ENCODE data around the gene TVP23B. TPM values are rescaled to one million over a fixed set of nuclear protein-coding genes. Genes with fewer than 3 reads are reported as not detected.
A peak's percentile ranks its signal among the peaks of the same experiment; 100 is the strongest.
"Not testable (repeated sequence)": the region's sequence is repeated elsewhere in the genome, so short reads cannot be mapped to it uniquely, and the experiment has no call there.

The TVP23B gene
- polyA plus RNA-seq, 1 experiment: 58.9 TPM

DNA sequence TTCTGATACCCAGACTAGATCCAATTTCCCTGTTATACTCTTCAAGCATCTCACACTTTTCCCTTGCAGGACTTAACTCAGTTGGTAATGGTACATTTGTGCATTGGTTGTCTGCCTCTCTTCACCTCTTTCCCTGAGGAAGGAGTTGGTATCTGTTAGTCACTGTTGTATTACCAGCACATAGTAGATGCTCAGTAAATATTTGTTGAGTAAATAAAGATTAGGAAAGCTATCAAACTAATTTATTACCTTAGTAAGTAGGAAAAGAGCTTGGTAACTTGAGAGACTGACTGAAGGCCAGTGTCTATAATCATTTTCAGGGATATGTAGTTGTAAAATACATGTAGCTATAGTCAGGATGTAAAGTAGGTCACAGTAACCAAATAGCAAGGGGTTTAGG, 15.9 kb downstream of the TVP23B start:
- POLR2A ChIA-PET; H3K27me3 ChIP-seq (ENCODE audit: control insufficient read depth, insufficient read depth, low read length): not testable (repeated sequence)

DNA sequence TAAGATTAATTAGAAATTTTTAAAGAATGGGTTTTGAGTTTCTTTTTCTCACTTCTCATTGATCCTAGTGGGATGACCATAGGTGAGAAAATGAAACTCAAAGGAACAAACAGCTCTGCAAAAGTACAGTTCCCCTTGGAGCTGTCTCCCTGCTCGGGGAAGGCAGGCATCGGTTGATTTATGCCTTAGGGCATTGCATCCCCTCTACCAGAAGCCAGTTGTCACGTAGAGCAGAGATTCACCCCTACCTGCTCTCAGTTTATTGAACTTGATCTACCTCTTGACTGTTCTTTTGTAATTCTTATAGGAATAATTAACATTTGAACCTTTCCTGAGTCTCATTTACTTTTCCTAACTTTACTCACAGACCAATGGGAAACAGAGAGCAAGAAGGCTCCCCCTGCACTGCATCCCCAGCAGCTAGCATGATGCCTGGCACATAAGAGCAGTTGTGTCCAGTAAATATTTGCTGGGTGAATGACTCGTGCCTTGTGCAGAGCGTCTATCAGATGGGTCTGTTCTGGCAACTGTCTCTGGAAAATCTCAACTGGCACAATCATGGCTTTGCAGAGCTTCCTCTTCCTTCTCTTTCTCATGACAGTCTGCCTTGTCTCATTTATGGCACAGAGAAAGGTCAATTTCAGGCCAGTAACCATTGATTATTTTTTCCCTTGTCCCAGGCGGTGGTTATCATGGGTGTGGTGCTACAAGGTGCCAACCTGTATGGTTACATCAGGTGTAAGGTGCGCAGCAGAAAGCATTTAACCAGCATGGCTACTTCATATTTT, 22.7 kb downstream of the TVP23B start:
- H3K9me3 ChIP-seq (ENCODE audit: control insufficient read depth, insufficient read depth, low read length); H3K27ac ChIP-seq (ENCODE audit: low read depth, low read length); H3K27me3 ChIP-seq (ENCODE audit: control insufficient read depth, insufficient read depth, low read length); CTCF ChIA-PET; DNase-seq (ENCODE audit: low read depth, low spot score); H3K4me3 ChIP-seq (ENCODE audit: low read depth, low read length); POLR2A ChIA-PET: not testable (repeated sequence)

More for the DNA sequence above, 15.9 kb downstream of the TVP23B start:
- H3K4me3 ChIP-seq (ENCODE audit: low read depth, low read length); H3K9me3 ChIP-seq (ENCODE audit: control insufficient read depth, insufficient read depth, low read length); CTCF ChIA-PET; H3K27ac ChIP-seq (ENCODE audit: low read depth, low read length); DNase-seq (ENCODE audit: low read depth, low spot score): not testable (repeated sequence)

DNA sequence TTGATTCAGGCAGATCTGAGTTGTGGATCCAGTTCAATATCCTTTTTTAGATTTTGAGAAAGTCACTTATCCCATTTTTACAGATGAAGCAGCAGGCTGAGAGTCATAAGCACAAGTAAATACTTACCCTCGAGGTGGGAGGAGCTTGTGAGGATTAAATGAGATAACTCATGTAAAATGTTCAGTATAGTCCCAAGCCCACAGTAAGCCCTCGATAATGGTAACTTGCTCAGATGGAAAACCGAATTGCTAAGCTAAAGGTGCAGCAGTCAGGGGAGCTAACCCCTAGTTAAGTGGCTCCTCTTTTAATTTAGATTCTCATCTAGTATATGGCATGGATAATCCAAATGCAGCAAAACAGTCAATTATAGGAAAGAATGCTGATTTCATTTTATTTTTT, 34.9 kb downstream of the TVP23B start:
- DNase-seq (ENCODE audit: low read depth, low spot score); H3K27me3 ChIP-seq (ENCODE audit: control insufficient read depth, insufficient read depth, low read length); H3K4me3 ChIP-seq (ENCODE audit: low read depth, low read length); CTCF ChIA-PET; H3K27ac ChIP-seq (ENCODE audit: low read depth, low read length); POLR2A ChIA-PET; H3K9me3 ChIP-seq (ENCODE audit: control insufficient read depth, insufficient read depth, low read length): not testable (repeated sequence)

DNA sequence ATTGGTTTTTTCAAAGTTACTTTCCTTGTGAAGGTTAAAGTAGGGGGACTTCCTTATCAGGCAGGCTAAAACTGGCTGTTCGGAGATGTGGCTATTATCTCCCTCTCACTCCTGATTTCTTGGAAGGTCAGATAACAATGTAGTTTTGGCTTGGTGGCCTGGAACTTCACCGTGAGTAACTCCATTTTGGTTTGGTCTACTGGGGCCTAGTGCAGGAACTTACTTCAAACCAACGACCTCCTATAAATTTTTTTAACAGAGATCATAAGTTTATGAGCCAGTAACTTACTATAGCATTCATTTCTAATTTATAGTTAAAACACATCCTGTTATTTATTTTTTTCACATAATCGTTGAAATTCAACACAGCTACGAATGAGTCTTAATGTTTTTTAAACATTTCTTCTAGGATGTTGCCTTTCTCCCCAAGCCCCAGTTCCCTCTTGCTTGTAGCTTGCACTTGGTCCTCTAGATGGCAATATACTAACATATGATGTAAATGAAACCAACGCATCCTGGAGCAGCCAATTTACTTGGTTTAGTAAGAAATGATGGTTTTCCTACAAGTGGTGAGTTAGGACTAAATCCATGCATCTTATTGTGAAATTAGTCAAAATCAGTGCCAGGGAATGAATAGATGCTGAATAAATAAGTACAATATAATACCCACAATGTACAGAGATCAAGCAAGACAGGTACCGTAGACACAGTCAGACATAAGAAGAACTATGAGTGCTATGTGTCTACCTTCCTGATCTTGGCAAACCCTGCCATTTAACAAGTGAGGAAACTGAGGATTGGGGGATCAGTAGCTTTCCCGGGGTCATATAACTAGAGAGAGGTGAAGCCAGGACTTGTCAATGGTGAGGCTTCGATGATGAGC, 35.7 kb downstream of the TVP23B start:
- H3K27ac ChIP-seq (ENCODE audit: low read depth, low read length); H3K9me3 ChIP-seq (ENCODE audit: control insufficient read depth, insufficient read depth, low read length); H3K27me3 ChIP-seq (ENCODE audit: control insufficient read depth, insufficient read depth, low read length); CTCF ChIA-PET; H3K4me3 ChIP-seq (ENCODE audit: low read depth, low read length); POLR2A ChIA-PET: not testable (repeated sequence)
- DNase-seq (ENCODE audit: low read depth, low spot score): peak; percentile 58
- TF ChIP-seq, protein P1, sequence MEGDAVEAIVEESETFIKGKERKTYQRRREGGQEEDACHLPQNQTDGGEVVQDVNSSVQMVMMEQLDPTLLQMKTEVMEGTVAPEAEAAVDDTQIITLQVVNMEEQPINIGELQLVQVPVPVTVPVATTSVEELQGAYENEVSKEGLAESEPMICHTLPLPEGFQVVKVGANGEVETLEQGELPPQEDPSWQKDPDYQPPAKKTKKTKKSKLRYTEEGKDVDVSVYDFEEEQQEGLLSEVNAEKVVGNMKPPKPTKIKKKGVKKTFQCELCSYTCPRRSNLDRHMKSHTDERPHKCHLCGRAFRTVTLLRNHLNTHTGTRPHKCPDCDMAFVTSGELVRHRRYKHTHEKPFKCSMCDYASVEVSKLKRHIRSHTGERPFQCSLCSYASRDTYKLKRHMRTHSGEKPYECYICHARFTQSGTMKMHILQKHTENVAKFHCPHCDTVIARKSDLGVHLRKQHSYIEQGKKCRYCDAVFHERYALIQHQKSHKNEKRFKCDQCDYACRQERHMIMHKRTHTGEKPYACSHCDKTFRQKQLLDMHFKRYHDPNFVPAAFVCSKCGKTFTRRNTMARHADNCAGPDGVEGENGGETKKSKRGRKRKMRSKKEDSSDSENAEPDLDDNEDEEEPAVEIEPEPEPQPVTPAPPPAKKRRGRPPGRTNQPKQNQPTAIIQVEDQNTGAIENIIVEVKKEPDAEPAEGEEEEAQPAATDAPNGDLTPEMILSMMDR (IDR thresholded peaks at IDR 0.05; ENCODE audit: low read depth, low read length): peak; percentile 58

DNA sequence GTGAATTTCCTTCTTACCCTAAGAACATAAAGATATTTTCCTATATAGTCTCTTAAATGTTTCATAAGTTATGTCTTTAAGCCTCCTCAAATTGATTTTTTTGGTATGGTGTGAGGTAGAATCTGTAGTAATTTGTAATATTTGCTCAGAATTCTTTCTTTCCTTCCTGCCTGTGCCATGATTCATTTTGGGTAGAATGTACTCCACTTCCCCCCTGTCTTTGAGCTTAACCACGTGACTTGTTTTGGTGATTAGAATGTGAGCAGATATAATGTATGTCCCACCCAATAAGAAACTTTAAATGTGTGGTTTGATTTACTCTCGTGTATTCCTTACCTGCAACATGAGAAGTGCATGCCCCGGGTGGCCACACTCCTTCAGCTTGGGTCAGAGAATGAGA, 40.4 kb downstream of the TVP23B start:
- H3K27me3 ChIP-seq (ENCODE audit: control insufficient read depth, insufficient read depth, low read length); POLR2A ChIA-PET; H3K9me3 ChIP-seq (ENCODE audit: control insufficient read depth, insufficient read depth, low read length); DNase-seq (ENCODE audit: low read depth, low spot score); H3K4me3 ChIP-seq (ENCODE audit: low read depth, low read length); H3K27ac ChIP-seq (ENCODE audit: low read depth, low read length); CTCF ChIA-PET: not testable (repeated sequence)

DNA sequence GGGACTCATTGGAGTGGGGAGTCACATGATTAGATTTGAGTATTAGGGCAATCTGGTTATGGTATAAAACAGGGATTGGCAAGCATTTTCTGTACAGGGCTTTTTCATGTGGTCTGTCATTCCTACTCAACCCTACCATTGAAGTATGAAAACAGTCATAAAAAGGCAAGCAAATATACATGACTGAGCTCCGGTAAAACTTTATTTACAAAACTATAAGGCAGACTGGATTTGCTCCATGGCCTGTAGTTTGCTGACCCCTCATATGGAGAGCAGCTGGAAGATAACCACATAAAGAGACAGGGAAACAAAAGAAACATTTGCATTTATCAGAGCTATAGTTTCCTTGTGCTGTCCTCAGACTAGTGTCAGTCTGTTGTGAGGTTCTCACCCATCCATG, 46.6 kb downstream of the TVP23B start:
- H3K27me3 ChIP-seq (ENCODE audit: control insufficient read depth, insufficient read depth, low read length); H3K4me3 ChIP-seq (ENCODE audit: low read depth, low read length); H3K9me3 ChIP-seq (ENCODE audit: control insufficient read depth, insufficient read depth, low read length); POLR2A ChIA-PET; DNase-seq (ENCODE audit: low read depth, low spot score); CTCF ChIA-PET; H3K27ac ChIP-seq (ENCODE audit: low read depth, low read length): not testable (repeated sequence)

DNA sequence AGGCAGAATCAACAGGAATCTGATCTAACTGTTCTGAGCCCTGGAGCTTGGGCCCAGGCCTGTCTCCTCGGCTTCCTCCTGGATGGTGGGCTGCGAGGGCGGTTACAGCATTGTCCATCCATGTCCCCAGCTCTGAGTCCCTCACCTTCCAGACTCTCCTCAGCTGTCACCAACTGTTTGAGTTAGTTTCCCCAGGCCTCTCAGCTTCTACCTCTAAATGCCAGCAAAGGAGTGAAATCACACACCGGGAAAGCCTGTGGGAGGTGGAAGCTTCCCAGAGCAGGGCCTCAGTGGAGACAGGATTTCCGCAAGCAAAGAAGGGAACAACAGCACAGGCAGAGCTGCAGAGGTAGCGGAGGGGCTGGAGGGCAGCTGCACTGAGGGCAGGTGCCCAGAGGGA, 67.5 kb downstream of the TVP23B start:
- TF ChIP-seq, protein P1 (IDR thresholded peaks at IDR 0.05; ENCODE audit: low read depth, low read length): no peak
- Histone ChIP-seq H3K9me3 (ENCODE audit: control insufficient read depth, insufficient read depth, low read length) (no peaks in the 10 kb centered on the region), H3K27ac (ENCODE audit: low read depth, low read length) (no peak overlapping the region), H3K27me3 (ENCODE audit: control insufficient read depth, insufficient read depth, low read length) (no peaks in the 10 kb centered on the region), H3K4me3 (ENCODE audit: low read depth, low read length) (no peak overlapping the region)
- DNase-seq (ENCODE audit: low read depth, low spot score): no peak
- ChIA-PET POLR2A (no interaction called here), CTCF (no interaction called here)
